IPS-20b (cell line): ENCODE data around the gene APC2.

ENCODE experiments used
- H3K27ac ChIP-seq: one replicate; pipeline ENCODE4 v1.5.1; 2013; ENCODE audit warnings: low read length
- H3K27me3 ChIP-seq: 2 replicates; pipeline ENCODE4 v1.6.1; 2013; ENCODE audit warnings: mild to moderate bottlenecking, low read length, inconsistent platforms; ENCODE audit not compliant: insufficient read depth
- H3K36me3 ChIP-seq: 2 replicates; pipeline ENCODE4 v1.6.1; 2013; ENCODE audit warnings: low read depth, mild to moderate bottlenecking, inconsistent platforms, low read length, moderate library complexity; ENCODE audit not compliant: insufficient read depth
- H3K4me1 ChIP-seq: 2 replicates; pipeline ENCODE4 v1.6.1; 2013; ENCODE audit warnings: mild to moderate bottlenecking, control low read depth, inconsistent platforms, low read length, moderate library complexity; ENCODE audit not compliant: insufficient read depth
- H3K4me3 ChIP-seq: 2 replicates; pipeline ENCODE4 v1.5.1; 2013; ENCODE audit warnings: mild to moderate bottlenecking, low read length, inconsistent platforms
- H3K9ac ChIP-seq: 2 replicates; pipeline ENCODE4 v1.6.1; 2013; ENCODE audit warnings: low read depth, mild to moderate bottlenecking, inconsistent platforms, low read length, moderate library complexity
- H3K9me3 ChIP-seq: 2 replicates; pipeline ENCODE4 v1.6.1; 2013; ENCODE audit warnings: mild to moderate bottlenecking, low read depth, low read length, inconsistent platforms; ENCODE audit not compliant: insufficient read depth

APC2 gene, protein sequence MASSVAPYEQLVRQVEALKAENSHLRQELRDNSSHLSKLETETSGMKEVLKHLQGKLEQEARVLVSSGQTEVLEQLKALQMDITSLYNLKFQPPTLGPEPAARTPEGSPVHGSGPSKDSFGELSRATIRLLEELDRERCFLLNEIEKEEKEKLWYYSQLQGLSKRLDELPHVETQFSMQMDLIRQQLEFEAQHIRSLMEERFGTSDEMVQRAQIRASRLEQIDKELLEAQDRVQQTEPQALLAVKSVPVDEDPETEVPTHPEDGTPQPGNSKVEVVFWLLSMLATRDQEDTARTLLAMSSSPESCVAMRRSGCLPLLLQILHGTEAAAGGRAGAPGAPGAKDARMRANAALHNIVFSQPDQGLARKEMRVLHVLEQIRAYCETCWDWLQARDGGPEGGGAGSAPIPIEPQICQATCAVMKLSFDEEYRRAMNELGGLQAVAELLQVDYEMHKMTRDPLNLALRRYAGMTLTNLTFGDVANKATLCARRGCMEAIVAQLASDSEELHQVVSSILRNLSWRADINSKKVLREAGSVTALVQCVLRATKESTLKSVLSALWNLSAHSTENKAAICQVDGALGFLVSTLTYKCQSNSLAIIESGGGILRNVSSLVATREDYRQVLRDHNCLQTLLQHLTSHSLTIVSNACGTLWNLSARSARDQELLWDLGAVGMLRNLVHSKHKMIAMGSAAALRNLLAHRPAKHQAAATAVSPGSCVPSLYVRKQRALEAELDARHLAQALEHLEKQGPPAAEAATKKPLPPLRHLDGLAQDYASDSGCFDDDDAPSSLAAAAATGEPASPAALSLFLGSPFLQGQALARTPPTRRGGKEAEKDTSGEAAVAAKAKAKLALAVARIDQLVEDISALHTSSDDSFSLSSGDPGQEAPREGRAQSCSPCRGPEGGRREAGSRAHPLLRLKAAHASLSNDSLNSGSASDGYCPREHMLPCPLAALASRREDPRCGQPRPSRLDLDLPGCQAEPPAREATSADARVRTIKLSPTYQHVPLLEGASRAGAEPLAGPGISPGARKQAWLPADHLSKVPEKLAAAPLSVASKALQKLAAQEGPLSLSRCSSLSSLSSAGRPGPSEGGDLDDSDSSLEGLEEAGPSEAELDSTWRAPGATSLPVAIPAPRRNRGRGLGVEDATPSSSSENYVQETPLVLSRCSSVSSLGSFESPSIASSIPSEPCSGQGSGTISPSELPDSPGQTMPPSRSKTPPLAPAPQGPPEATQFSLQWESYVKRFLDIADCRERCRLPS (N-terminal part only)

DNA sequence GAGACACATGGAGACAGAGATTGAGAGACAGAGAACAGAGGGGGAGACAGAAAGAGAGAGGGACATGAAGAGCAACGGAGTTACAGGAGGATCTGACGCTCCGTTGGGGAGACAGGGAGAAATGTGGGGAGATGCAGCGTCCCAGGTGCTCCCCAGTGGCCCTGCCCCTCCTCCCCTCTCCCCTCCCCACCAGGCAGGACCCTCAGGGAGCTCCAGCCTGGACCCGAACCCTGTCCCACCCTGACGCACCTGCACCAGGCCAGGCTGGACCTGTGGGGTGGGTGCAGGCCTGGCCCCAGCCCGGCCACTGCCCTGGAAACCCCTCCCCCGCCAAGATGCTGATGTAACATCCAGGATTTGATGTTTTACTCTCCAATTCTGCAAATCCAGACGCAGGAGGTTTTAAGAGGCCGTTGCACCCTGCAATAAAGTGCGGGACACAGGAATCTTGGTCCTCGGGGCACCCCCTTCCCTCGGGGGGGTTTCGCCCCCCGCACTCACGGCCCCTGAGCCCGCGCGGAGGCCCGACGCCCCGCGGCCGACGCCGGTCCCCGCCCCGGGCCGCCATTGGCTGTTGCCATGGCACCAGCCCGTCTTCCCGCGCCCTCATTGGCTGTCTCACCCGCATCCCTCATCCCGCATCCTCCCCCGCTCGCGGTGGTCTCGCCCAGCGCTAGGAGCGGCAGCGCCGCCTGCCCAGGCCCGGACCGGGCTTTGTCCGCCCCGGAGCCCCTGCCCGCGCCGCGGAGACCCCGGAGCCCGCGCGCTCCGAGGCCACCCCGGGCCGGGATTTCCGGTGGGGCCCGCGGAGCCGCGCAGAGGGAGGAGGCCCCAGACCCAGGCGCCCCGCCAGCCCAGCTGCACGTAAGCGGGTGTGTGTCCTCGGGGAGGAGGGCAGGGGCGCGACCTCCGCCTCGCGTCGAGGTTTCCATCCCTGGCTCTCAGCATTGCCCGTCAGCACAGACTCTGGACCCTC lies at the start of gene APC2:
Gene APC2, plus strand, starts transcription at position 655 of the 976 bp plus-strand sequence. CDS start 2,881 bp downstream, outside the sequence.
- H3K27me3 ChIP-seq, result peaks cover 90% of the 10 kb centered on the region
- no peaks in the 10 kb centered on the region for H3K36me3 ChIP-seq
- no peaks in the 10 kb centered on the region for H3K9me3 ChIP-seq
- H3K27ac ChIP-seq, result no peak within 1 kb of the TSS
- H3K9ac ChIP-seq, result peak within 1 kb of the TSS; percentile 32; the same call in 1 of the 2 replicates
- peak within 1 kb of the TSS; percentile 56; the same call in 1 of the 2 replicates for H3K4me3 ChIP-seq
- no peaks in the 10 kb centered on the region; the same call in 1 of the 2 replicates for H3K4me1 ChIP-seq

DNA sequence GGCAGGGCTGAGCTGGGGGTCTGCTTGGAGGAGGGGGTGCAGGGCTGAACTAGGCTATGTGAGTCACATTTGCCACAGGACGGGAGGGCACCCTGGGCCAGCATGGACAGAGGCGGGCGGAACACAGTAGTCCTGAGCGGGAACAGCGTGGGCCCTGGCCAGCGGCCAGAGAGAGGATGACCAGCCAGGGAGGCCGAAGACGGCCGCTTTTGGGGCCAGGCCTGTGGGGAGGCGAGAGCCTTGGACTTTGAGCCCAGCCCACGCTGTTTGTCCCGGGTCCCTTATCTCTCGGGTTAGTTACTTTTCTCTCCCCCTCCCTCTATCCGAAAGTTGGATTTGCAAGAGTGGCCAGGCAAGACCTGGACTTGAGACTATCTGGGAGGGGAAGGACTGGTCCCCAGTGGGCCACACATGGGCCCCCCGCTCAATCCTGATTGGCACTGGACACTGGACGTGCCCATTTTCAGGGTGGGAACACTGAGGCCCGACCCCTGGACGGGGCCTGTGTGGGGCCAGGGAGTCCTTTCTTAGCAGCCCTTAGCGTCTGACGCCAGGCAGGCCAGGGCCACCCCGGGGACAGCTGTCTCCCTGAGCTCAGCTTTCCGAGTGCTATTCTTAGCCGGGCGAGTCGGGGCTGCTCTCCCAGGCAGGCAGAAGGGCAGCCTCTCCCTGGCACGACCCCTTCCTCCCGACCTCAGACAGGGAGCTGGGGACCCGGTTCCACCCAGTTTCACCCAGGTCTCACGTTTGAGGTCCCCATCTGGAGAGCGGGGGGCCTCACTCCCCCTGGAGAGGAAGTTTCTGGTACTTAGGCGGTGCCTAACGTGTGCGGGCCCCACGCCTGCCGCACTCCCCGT lies 49.4 kb upstream of the APC2 start:
- peak overlapping the region; percentile 58; the same call in 1 of the 2 replicates for H3K4me3 ChIP-seq
- no peaks in the 10 kb centered on the region for H3K36me3 ChIP-seq
- H3K27ac ChIP-seq, result no peak overlapping the region
- peaks cover 7% of the 10 kb centered on the region; the same call in 1 of the 2 replicates for H3K27me3 ChIP-seq
- no peaks in the 10 kb centered on the region for H3K4me1 ChIP-seq
- no peak overlapping the region; the same call in 1 of the 2 replicates for H3K9ac ChIP-seq
- H3K9me3 ChIP-seq, result no peaks in the 10 kb centered on the region

DNA sequence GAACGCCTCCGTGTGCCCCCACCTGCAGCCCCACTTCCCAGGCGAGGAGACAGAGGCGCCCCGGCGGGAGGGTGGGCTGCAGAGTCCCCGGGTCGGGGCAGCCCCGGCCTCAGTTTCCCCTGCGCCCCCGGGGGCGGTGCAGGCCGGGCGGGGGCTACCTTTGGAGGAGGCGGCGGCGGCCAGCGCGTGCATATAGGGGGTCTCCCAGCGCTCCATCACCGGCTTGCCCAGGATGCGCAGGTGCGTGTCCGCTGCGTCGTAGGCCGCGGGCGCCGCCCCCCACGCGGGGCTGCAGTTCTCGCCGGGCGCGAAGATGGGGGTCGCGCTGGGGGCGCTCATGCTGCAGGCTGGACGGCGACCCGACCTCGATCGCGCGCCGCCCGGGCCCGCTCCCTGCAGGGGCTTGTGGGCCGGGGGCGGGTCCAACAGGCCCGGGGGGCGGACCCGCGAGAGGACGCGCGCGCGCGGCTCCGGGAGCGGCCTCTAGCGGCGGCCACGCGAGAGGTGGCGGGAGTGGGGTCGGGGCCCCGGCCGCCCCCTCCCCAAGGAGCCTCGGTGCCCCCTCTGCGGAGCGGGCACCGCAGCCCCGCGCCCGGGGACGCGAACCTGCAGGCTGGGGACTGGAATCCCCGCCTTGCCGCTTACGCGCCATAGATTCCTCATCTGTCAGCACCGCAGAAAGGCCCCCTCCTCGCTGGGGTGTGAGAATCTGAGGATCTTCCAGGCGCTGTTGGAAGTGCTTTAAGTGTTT lies 48.6 kb upstream of the APC2 start, which contains the start of gene GAMT:
Gene GAMT, minus strand, starts transcription at position 405 of the 751 bp plus-strand sequence. Its CDS starts 66 bp downstream, at position 339.
- peak within 1 kb of the TSS; percentile 58; the same call in 1 of the 2 replicates for H3K4me3 ChIP-seq
- H3K4me1 ChIP-seq, result no peaks in the 10 kb centered on the region
- H3K9ac ChIP-seq, result no peak within 1 kb of the TSS; the same call in 1 of the 2 replicates
- peaks cover 7% of the 10 kb centered on the region; the same call in 1 of the 2 replicates for H3K27me3 ChIP-seq
- no peaks in the 10 kb centered on the region for H3K9me3 ChIP-seq
- H3K36me3 ChIP-seq, result no peaks in the 10 kb centered on the region
- H3K27ac ChIP-seq, result no peak within 1 kb of the TSS

DNA sequence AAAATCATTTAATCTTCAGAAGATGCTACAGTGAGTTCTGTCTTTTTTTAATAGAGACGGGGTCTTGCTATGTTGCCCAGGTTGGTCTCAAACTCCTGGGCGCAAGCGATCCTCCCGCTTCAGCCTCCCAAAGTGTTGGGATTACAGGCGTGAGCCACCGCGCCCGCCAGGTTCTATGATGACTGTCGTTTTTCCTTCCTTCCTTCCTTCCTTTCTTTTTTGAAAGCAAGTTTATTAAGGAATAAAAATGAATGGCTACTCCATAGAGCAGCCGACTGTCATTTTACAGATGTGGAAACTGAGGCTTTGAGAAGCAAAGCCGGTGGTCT lies 48.1 kb upstream of the APC2 start:
- H3K36me3 ChIP-seq, result no peaks in the 10 kb centered on the region
- H3K9ac ChIP-seq, result no peak overlapping the region
- no peaks in the 10 kb centered on the region for H3K9me3 ChIP-seq
- H3K27ac ChIP-seq, result no peak overlapping the region
- H3K4me1 ChIP-seq, result no peaks in the 10 kb centered on the region
- peak overlapping the region; percentile 58; the same call in 1 of the 2 replicates for H3K4me3 ChIP-seq
- H3K27me3 ChIP-seq, result peaks cover 7% of the 10 kb centered on the region; the same call in 1 of the 2 replicates

DNA sequence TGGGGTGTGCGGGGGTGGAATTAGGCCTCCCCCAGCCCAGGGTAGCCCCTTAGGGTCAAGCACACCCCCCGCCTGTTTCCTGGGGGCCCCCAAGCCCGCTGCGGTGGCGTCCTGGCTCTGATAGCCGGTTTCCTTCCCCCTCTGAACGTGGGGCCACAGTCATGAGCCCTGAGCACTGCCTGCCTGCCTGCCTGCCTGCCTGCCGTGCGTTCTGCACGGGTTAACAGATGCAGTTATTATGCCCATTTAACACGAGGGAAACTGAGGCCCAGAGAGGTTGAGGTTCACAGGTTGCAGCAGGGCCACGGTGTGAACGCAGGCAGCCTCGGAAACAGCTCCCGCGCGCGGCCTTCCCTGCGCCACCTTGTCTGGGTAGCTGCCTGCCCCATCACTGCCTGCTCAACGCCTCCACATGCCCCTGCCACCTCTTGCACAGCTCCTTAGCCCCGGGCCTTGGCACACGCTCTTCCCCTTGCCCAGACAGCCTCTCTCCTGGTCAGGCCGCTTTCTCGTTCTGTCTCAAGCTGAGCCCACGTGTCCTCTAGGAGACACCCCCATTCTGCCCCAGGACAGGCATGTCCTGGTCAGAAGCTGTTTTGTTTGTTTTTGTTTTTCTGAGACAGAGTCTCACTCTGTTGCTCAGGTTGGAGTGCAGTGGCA lies 47.4 kb upstream of the APC2 start:
- Histone ChIP-seq H3K9me3 (no peaks in the 10 kb centered on the region), H3K9ac (no peak overlapping the region), H3K4me1 (no peaks in the 10 kb centered on the region), H3K27me3 (peaks cover 7% of the 10 kb centered on the region; the same call in 1 of the 2 replicates), H3K36me3 (no peaks in the 10 kb centered on the region), H3K27ac (no peak overlapping the region), H3K4me3 (no peak overlapping the region)

DNA sequence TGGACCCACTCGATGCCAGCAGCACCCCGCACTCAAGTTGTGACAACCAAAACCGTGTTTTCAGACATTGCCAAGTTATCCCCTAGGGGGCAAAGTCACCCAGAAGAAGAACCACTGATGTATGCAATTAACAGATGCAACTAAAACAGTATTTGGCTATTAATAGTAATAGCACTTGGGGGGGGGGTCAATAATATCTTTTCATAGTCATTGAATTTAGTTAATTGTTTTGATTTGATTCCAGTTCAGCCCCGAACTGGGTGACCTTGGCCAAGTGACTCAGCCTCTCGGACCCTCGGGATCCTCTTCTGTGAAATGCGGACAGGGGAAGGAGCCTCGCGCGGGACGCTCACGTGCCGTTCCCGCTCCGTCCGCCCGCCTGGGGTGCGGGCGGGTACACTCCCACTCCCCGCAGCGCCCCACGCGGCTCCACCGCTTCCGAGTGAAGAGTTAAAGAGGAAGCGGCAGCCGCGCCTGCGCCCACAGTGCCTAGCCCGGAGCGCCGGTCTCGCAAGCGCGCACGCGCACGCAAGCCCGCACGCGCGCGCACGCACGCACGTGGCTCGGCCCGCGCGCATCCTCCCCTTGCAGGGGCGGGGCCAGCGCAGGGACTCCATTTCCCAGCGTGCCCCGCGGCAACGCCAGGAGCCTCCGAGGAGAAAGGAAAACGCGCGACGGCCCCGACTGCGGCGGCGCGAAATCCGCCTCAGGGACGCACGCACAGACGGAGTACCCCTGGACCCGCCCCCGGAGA lies 43.0 kb upstream of the APC2 start:
- H3K9ac ChIP-seq, result peak overlapping the region; percentile 68; the same call in 1 of the 2 replicates
- no peaks in the 10 kb centered on the region for H3K9me3 ChIP-seq
- H3K4me1 ChIP-seq, result peaks cover 8% of the 10 kb centered on the region
- H3K4me3 ChIP-seq, result peak overlapping the region; percentile 86
- peaks cover 17% of the 10 kb centered on the region for H3K36me3 ChIP-seq
- H3K27me3 ChIP-seq, result peaks cover 2% of the 10 kb centered on the region; the same call in 1 of the 2 replicates
- no peak overlapping the region for H3K27ac ChIP-seq

DNA sequence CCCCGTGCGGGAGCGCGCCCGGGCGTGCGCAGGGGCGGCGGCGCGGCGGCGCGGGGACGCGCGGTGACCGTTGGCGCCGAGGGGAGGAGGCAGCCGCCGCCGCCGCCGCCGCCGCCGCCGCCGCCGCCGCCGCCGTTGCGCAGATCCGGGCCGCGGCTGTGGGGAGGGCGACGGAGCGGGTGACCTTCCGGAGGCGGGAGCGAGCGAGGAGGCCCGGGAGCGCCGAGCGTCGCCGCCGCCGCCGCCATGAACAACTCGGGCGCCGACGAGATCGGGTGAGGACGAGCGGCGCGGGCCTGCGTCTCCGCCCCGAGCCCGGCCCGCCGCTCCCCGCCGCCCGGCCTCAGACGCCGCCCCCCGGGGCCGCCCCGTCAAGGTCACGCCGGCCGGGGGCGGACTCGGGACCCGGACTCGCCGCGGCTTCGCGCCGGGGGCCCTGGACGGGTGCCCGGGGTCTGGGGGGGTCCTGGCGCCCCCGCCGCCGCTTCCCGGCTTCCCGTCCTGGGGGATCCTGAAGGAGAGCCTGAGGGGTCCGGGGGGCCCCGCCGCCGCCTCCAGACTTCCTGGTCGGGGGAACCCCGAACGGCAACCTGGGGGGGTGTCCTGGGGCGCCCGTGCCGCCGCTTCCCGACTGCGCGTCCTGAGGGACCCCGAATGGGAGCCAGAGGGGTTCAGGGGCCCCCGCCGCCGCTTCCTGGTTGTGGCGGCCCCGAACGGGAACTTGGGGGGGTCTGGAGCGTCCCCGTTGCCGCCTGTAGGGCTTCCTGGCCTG lies 42.2 kb upstream of the APC2 start, which contains the start of gene DAZAP1:
Gene DAZAP1, plus strand, starts transcription at position 59 of the 772 bp plus-strand sequence. Its CDS starts 188 bp downstream, at position 247.
- Histone ChIP-seq H3K36me3 (peaks cover 24% of the 10 kb centered on the region), H3K27ac (peak within 1 kb of the TSS; percentile 0), H3K4me3 (peak within 1 kb of the TSS; percentile 91), H3K9me3 (no peaks in the 10 kb centered on the region), H3K9ac (peak within 1 kb of the TSS; percentile 91), H3K4me1 (peaks cover 8% of the 10 kb centered on the region), H3K27me3 (no peaks in the 10 kb centered on the region)
